Body of pancreas (tissue), 4 donors: ENCODE data around the gene RMI2.

ENCODE experiments used
- POLR2A ChIP-seq, 3 donors: fragments of 450-650 bp; IDR thresholded peaks; one replicate each; pipeline ENCODE4 v1.6.1; 2016; ENCODE audit warnings: antibody characterized with exemption in 3 of 3, mild to moderate bottlenecking in 2 of 3
- TF ChIP-seq, protein P1 (sequence below), 7 experiments: fragments of 450-650 bp in 4 of 7; fragments of 200-600 bp in 3 of 7; sonication (generic) in 3 of 7; IDR thresholded peaks; one replicate each; pipeline ENCODE4 v1.5.1; 2016 to 2019; ENCODE audit warnings: antibody characterized with exemption in 7 of 7

DNA sequence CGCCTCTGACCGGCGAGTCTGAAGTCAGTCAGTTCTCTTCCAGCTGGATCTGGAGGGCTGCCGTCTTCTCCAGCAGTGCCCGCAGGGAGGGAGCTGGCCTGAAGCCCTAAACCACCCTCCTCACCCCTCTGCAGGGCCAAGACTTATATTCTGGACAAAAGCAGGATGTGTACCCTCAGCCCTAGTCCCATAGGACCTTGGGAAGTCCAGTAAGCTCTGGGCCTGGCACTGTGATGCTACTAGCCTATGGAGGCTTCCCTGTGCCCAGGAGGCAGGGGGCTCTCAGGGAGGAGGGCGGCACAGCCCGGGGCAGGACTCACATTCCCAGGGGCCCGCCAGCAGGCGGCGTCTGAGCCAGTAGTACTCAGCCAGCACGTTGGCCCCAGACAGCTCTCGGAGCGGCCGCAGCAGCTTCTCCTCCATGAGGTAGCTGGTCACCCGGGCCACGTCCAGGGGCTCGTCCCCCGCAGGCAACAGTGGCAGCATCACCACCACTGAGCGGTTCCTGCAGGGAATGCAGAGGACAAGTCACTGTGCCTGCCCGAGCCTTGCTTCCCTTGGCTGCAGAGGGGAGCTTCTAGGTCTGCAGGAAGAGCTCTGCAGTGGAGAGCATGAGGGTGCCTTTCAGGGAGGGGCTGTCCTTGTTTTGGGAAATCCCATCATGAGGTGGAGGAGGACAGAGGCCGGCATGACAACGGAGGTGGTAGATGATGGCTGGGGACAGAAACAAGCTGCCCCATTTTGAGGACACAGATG is 41.7 kb downstream of the RMI2 start:
- TF ChIP-seq POLR2A (IDR thresholded peaks at IDR 0.05) = no peak
- TF ChIP-seq, protein P1, sequence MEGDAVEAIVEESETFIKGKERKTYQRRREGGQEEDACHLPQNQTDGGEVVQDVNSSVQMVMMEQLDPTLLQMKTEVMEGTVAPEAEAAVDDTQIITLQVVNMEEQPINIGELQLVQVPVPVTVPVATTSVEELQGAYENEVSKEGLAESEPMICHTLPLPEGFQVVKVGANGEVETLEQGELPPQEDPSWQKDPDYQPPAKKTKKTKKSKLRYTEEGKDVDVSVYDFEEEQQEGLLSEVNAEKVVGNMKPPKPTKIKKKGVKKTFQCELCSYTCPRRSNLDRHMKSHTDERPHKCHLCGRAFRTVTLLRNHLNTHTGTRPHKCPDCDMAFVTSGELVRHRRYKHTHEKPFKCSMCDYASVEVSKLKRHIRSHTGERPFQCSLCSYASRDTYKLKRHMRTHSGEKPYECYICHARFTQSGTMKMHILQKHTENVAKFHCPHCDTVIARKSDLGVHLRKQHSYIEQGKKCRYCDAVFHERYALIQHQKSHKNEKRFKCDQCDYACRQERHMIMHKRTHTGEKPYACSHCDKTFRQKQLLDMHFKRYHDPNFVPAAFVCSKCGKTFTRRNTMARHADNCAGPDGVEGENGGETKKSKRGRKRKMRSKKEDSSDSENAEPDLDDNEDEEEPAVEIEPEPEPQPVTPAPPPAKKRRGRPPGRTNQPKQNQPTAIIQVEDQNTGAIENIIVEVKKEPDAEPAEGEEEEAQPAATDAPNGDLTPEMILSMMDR (IDR thresholded peaks at IDR 0.05) = peak in 1 of 7 experiments; percentile 24
